Mucosa of rectum (tissue), 2 donors: ENCODE results near the gene SMIM35.
"Not testable (repeated sequence)": the region's sequence is repeated elsewhere in the genome, so short reads cannot be mapped to it uniquely, and the experiment has no call there.

Experiments used
- H3K27ac ChIP-seq, 2 donors: one replicate each; pipeline ENCODE4 v1.7.0; 2013; ENCODE audit warnings: inconsistent platforms in 2 of 2, low read depth in 2 of 2, low read length in 2 of 2
- H3K27me3 ChIP-seq, 2 donors: one replicate each; pipeline ENCODE4 v1.7.0; 2013; ENCODE audit warnings: low read length in 2 of 2; ENCODE audit not compliant: control insufficient read depth in 2 of 2, insufficient read depth in 2 of 2
- H3K36me3 ChIP-seq, 2 donors: one replicate each; pipeline ENCODE4 v1.7.0; 2013; ENCODE audit warnings: low read length in 2 of 2; ENCODE audit not compliant: control insufficient read depth in 2 of 2, insufficient read depth in 2 of 2
- H3K4me1 ChIP-seq, 2 donors: one replicate each; pipeline ENCODE4 v1.7.0; 2013; ENCODE audit warnings: low read length in 2 of 2, mild to moderate bottlenecking in 1 of 2; ENCODE audit not compliant: control insufficient read depth in 2 of 2, insufficient read depth in 2 of 2
- H3K4me3 ChIP-seq, 2 donors: one replicate each; pipeline ENCODE4 v1.7.0; 2013; ENCODE audit warnings: low read length in 2 of 2
- H3K9ac ChIP-seq, 2 donors: one replicate each; pipeline ENCODE4 v1.7.0; 2013; ENCODE audit warnings: low read length in 2 of 2, low read depth in 1 of 2, mild to moderate bottlenecking in 1 of 2
- H3K9me3 ChIP-seq, 2 donors: one replicate each; pipeline ENCODE4 v1.7.0; 2013; ENCODE audit warnings: low read length in 2 of 2; ENCODE audit not compliant: control insufficient read depth in 2 of 2
- donor health status: healthy.
- donor health status: Normal muscosa, but diverticular disease.

Gene SMIM35

DNA sequence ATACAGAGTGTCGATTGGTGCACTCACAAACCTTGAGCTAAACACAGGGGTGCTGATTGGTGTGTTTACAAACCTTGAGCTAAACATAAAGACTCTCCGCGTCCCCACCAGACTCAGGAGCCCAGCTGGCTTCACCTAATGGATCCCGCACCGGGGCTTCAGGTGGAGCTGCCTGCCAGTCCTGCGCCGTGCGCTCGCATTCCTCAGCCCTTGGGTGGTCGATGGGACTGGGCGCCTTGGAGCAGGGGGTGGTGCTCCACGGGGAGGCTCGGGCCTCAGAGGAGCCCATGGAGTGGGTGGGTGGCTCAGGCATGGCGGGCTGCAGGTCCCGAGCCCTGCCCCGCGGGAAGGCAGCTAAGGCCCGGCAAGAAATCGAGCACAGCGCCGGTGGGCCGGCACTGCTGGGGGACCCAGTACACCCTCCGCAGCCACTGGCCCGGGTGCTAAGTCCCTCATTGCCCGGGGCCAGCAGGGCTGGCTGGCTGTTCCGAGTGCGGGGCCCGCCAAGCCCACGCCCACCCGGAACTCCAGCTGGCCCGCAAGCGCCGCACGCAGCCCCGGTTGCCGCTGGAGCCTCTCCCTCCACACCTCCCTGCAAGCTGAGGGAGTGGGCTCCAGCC is 108.4 kb downstream of the SMIM35 start:
- not testable (repeated sequence) for H3K9ac ChIP-seq, H3K27me3 ChIP-seq, H3K4me1 ChIP-seq, H3K4me3 ChIP-seq, H3K27ac ChIP-seq, H3K36me3 ChIP-seq, H3K9me3 ChIP-seq

DNA sequence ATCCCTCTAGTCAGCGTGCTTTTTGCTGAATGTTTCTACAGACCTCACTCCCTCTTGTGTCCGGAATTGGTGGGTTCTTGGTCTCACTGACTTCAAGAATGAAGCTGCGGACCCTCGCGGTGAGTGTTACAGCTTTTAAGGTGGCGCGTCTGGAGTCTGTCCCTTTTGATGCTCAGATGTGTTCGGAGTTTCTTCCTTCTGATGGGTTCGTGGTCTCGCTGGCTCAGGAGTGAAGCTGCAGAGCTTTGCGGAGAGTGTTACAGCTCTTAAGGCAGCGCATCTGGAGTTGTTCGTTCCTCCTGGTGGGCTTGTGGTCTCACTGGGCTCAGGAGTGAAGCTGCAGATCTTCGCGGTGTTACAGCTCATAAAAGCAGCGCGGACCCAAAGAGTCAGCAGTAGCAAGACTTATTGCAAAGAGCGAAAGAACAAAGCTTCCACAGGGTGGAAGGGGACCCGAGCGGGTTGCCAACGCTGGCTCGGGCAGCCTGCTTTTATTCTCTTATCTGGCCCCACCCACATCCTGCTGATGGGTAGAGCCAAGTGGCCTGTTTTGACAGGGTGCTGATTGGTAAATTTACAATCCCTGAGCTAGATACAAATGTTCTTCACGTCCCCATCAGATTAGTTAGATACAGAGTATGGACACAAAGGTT is 109.0 kb downstream of the SMIM35 start:
- H3K27me3 ChIP-seq, H3K9ac ChIP-seq, H3K36me3 ChIP-seq, H3K4me3 ChIP-seq, H3K9me3 ChIP-seq, H3K27ac ChIP-seq: not testable (repeated sequence)
- peaks cover 10 to 11% of the 10 kb centered on the region in 2 donors for H3K4me1 ChIP-seq

DNA sequence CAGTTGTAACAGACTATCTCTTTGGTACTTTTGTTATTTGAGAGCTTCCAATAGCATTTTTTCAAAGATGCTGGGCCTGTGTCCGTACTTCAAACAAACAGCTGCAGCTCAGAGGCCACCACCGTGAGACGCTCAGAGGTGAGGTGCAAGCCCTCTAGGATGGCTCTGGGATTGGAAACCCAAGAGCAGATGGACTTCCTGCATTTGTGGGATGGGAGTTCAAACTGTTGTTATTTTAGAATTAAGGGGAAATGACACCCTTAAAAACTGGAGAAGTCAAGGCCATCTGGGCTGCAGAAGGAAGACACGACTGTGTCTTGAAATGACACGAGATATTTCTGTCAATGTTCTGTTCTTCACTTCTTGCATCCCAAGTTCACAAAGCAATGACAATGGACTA is 109.7 kb downstream of the SMIM35 start:
- H3K9me3 ChIP-seq: no peaks in the 10 kb centered on the region
- no peaks in the 10 kb centered on the region for H3K27me3 ChIP-seq
- H3K4me3 ChIP-seq: no peak overlapping the region
- no peaks in the 10 kb centered on the region for H3K36me3 ChIP-seq
- no peak overlapping the region for H3K9ac ChIP-seq
- H3K4me1 ChIP-seq: peaks cover 10 to 18% of the 10 kb centered on the region in 2 donors
- H3K27ac ChIP-seq: peak overlapping the region; percentile 7 to 27

- no peaks in the 10 kb centered on the region for H3K36me3 ChIP-seq
- H3K4me3 ChIP-seq: no peak overlapping the region
- H3K27me3 ChIP-seq: no peaks in the 10 kb centered on the region
- peak overlapping the region; percentile 7 to 27 for H3K27ac ChIP-seq
- H3K4me1 ChIP-seq: peaks cover 10 to 20% of the 10 kb centered on the region in 2 donors
- no peak overlapping the region for H3K9ac ChIP-seq
- no peaks in the 10 kb centered on the region for H3K9me3 ChIP-seq
Observed at GRCh38 chr11:117976445-117976844, 110.3 kb downstream of the SMIM35 start.

DNA sequence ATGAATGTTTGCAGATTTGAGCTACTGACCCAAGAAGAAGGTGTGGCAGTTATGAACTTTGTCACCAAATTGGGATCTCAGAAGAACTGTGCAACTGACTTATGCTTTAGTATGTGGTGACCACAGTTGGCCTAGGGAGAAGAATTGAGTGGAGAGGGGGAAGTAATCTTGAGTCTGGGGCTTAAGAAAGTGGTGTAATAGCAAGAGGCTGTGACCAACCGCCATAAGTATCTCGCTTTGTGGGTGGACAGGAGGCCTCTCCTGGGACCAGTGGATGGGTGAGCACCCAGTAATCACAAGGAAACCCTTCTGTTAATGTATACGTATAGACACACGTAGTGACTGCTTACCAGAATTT is 113.3 kb downstream of the SMIM35 start:
- Histone ChIP-seq H3K36me3 (no peaks in the 10 kb centered on the region), H3K4me3 (no peak overlapping the region), H3K9me3 (no peaks in the 10 kb centered on the region), H3K4me1 (peaks cover 19 to 20% of the 10 kb centered on the region in 2 donors), H3K9ac (no peak overlapping the region), H3K27me3 (no peaks in the 10 kb centered on the region), H3K27ac (peak overlapping the region; percentile 9 to 36)

GRCh38 chr11:117972629-117973502 is 113.9 kb downstream of the SMIM35 start:
- no peaks in the 10 kb centered on the region for H3K9me3 ChIP-seq
- no peaks in the 10 kb centered on the region for H3K27me3 ChIP-seq
- H3K4me3 ChIP-seq: no peak overlapping the region
- peaks cover 19 to 20% of the 10 kb centered on the region in 2 donors for H3K4me1 ChIP-seq
- H3K27ac ChIP-seq: peak overlapping the region; percentile 9 to 36
- H3K9ac ChIP-seq: peak overlapping the region in 1 of 2 donors; percentile 2
- H3K36me3 ChIP-seq: no peaks in the 10 kb centered on the region

DNA sequence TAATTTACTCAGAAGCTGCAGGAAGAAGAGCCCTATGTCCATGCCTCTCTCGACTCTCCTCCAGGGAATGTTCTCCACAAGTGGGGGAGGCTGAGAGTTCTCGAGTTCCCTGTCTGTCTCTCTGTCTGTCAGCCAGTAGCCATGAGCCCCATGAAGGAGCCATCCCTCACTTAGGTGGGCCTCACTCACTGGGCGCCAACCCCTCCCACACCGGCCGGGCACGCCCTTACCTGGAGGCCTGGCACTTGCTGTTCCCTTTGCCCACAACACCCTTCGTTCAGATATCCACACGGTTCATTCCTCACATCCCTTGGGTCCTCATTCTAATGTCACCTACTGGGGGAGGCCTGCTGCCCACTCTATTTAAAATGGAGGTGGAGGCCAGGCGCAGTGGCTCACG is 114.7 kb downstream of the SMIM35 start:
- Histone ChIP-seq H3K4me3 (no peak overlapping the region), H3K27ac (no peak overlapping the region)

GRCh38 chr11:117970400-117971024 is 116.3 kb downstream of the SMIM35 start:
- Histone ChIP-seq H3K27ac (no peak overlapping the region), H3K9me3 (no peaks in the 10 kb centered on the region), H3K4me1 (peaks cover 19 to 20% of the 10 kb centered on the region in 2 donors), H3K27me3 (no peaks in the 10 kb centered on the region), H3K36me3 (no peaks in the 10 kb centered on the region), H3K9ac (no peak overlapping the region), H3K4me3 (no peak overlapping the region)

More for the DNA sequence above, 114.7 kb downstream of the SMIM35 start:
- Histone ChIP-seq H3K27me3 (no peaks in the 10 kb centered on the region), H3K9ac (peak overlapping the region in 1 of 2 donors; percentile 2), H3K36me3 (no peaks in the 10 kb centered on the region), H3K9me3 (no peaks in the 10 kb centered on the region), H3K4me1 (peaks cover 19 to 20% of the 10 kb centered on the region in 2 donors)

DNA sequence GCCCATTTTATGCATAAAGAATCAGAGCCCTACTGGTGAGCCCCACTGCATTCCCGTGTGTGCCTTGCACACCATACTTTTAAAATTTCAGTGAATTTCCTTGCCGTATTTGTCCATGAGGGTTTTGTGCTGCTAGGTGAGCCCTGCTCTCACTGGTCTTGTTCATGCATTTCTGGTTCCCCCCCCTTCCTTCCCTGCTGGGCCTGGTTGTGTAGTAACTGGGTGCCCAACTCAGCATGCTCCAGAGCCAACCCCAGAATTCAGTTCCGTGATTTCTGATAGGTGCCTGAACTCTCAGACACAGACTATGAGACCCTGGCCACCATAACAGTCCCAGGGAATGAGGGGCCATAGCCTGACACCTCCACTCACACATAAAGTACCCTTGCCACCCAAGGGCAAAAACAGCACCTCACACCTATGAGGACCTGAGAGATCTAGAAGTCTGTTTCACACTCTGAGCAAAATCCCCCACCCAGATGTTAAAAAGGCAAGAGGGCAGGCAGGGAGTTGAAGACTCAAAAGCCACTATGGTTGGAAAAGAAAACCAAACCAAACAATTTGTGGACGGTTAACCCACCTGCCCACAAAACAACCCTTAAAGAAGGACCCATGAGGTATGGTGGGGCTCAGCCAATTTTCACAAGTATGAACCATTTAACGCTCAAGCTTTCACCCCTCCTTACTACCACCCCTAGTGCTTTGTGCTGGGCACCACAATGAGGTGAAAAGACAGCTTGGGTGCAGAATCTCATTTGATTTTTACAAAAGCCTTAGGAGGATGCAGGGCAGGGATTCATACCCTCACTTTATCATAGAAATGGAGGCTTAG is 117.4 kb downstream of the SMIM35 start:
- H3K9ac ChIP-seq: no peak overlapping the region
- H3K4me1 ChIP-seq: peaks cover 19 to 20% of the 10 kb centered on the region in 2 donors
- no peak overlapping the region for H3K4me3 ChIP-seq
- H3K27ac ChIP-seq: no peak overlapping the region
- H3K9me3 ChIP-seq: no peaks in the 10 kb centered on the region
- H3K36me3 ChIP-seq: no peaks in the 10 kb centered on the region
- no peaks in the 10 kb centered on the region for H3K27me3 ChIP-seq
